IMR-90 (cell line): Measurements from ENCODE around the gene ANKHD1. TPM values are rescaled to one million over a fixed set of nuclear protein-coding genes. Genes with fewer than 3 reads are reported as not detected.
A peak's percentile ranks its signal among the peaks of the same experiment; 100 is the strongest.

Source experiments
- ATAC-seq: fragments of 200-7000 bp; cut with Tn5 transposase; 2 replicates; pipeline ENCODE4 v1.9.1; 2020; ENCODE audit warnings: low read depth, mild to moderate bottlenecking, moderate library complexity
- BruUV-seq: library from RNA; stranded (reverse); fragments of 400-500 nt; replicated peaks from 2 replicates; lab custom pipeline; 2021; lab: Mats Ljungman, UMichigan
- CTCF ChIA-PET: fragments of 300-600 bp; formaldehyde crosslinking; extraction: SDS; loops from one replicate; lab custom pipeline; 2021; ENCODE audit warnings: antibody characterized with exemption; lab: Yijun Ruan, JAX
- POLR2A ChIA-PET: fragments of 300-600 bp; sonication (Branson Sonifier 250); formaldehyde crosslinking; loops from one replicate; lab custom pipeline; 2022; ENCODE audit warnings: antibody characterized with exemption; ENCODE audit not compliant: unreplicated experiment; lab: Charles Lee
- DNase-seq: peaks from one replicate; pipeline ENCODE4 v3.0.0; 2013
- H2AFZ ChIP-seq: replicated peaks from 2 replicates; pipeline ENCODE3; 2013; ENCODE audit warnings: low read length, mild to moderate bottlenecking; ENCODE audit not compliant: poor library complexity
- H2AK5ac ChIP-seq: 2 replicates; pipeline ENCODE4 v1.6.1; 2013; ENCODE audit warnings: low read depth, low read length, inconsistent platforms
- H2AK9ac ChIP-seq: replicated peaks from 2 replicates; pipeline ENCODE3; 2013; ENCODE audit warnings: mild to moderate bottlenecking, low read depth, low read length, moderate library complexity; ENCODE audit not compliant: poor library complexity
- H2BK120ac ChIP-seq: 2 replicates; pipeline ENCODE4 v1.6.1; 2013; ENCODE audit warnings: low read depth, low read length, inconsistent platforms
- H2BK15ac ChIP-seq: 3 replicates; pipeline ENCODE4 v1.6.1; 2013; ENCODE audit warnings: low read depth, low read length, inconsistent platforms
- H2BK20ac ChIP-seq: 2 replicates; pipeline ENCODE4 v1.6.1; 2013; ENCODE audit warnings: low read depth, mild to moderate bottlenecking, inconsistent platforms, low read length, moderate library complexity
- H2BK5ac ChIP-seq: 2 replicates; pipeline ENCODE4 v1.6.1; 2013; ENCODE audit warnings: mild to moderate bottlenecking, low read depth, low read length, inconsistent platforms; ENCODE audit not compliant: poor library complexity, severe bottlenecking
- H3K14ac ChIP-seq: replicated peaks from 2 replicates; pipeline ENCODE4 v1.6.1; 2013; ENCODE audit warnings: low read depth, low read length, inconsistent platforms
- H3K18ac ChIP-seq: 2 replicates; pipeline ENCODE4 v1.6.1; 2013; ENCODE audit warnings: low read depth, low read length, control low read depth
- H3K23ac ChIP-seq: 2 replicates; pipeline ENCODE4 v1.6.1; 2013; ENCODE audit warnings: low read depth, low read length, inconsistent platforms
- H3K27ac ChIP-seq: 2 replicates; pipeline ENCODE4 v1.5.1; 2013; ENCODE audit warnings: mild to moderate bottlenecking, control low read depth, low read length; ENCODE audit not compliant: insufficient read depth
- H3K27me3 ChIP-seq: 2 replicates; pipeline ENCODE4 v1.6.1; 2013; ENCODE audit warnings: low read length; ENCODE audit not compliant: control insufficient read depth, insufficient read depth
- H3K36me3 ChIP-seq: 2 replicates; pipeline ENCODE4 v1.6.1; 2013; ENCODE audit warnings: low read length, mixed read lengths; ENCODE audit not compliant: control insufficient read depth, insufficient read depth
- H3K4ac ChIP-seq: 2 replicates; pipeline ENCODE4 v1.6.1; 2013; ENCODE audit warnings: low read depth, low read length, inconsistent platforms
- H3K4me1 ChIP-seq: 2 replicates; pipeline ENCODE4 v1.6.1; 2013; ENCODE audit warnings: low read length, mixed read lengths; ENCODE audit not compliant: control insufficient read depth, insufficient read depth
- H3K4me2 ChIP-seq: 2 replicates; pipeline ENCODE4 v1.6.1; 2013; ENCODE audit warnings: low read depth, mild to moderate bottlenecking, control low read depth, low read length, moderate library complexity
- H3K4me3 ChIP-seq: 2 replicates; pipeline ENCODE4 v1.5.1; 2013; ENCODE audit warnings: low read depth, mild to moderate bottlenecking, control low read depth, low read length, moderate library complexity; ENCODE audit not compliant: insufficient read depth
- H3K56ac ChIP-seq: 2 replicates; pipeline ENCODE4 v1.6.1; 2013; ENCODE audit warnings: low read length, inconsistent platforms; ENCODE audit not compliant: insufficient read depth; ENCODE audit errors: extremely low read depth
- H3K79me1 ChIP-seq, 2 experiments: 2 replicates each; pipeline ENCODE4 v1.6.1; 2013; ENCODE audit warnings: low read length in 2 of 2, inconsistent platforms in 1 of 2, low read depth in 1 of 2
- H3K9ac ChIP-seq: 2 replicates; pipeline ENCODE4 v1.6.1; 2013; ENCODE audit warnings: low read depth, low read length, control low read depth
- H3K9me1 ChIP-seq: 2 replicates; pipeline ENCODE4 v1.6.1; 2013; ENCODE audit warnings: low read length, inconsistent platforms; ENCODE audit not compliant: insufficient read depth
- H3K9me3 ChIP-seq: 2 replicates; pipeline ENCODE4 v1.6.1; 2013; ENCODE audit warnings: low read length; ENCODE audit not compliant: control insufficient read depth, insufficient read depth
- H4K20me1 ChIP-seq: 2 replicates; pipeline ENCODE4 v1.6.1; 2013; ENCODE audit warnings: low read length, inconsistent platforms; ENCODE audit not compliant: insufficient read depth
- H4K5ac ChIP-seq: 2 replicates; pipeline ENCODE4 v1.6.1; 2013; ENCODE audit warnings: mild to moderate bottlenecking, low read depth, low read length, control low read depth
- H4K8ac ChIP-seq, 2 experiments: 2 replicates each; pipeline ENCODE4 v1.6.1; 2013; ENCODE audit warnings: low read depth in 2 of 2, low read length in 2 of 2, control low read depth in 1 of 2, inconsistent platforms in 1 of 2
- H4K91ac ChIP-seq: 2 replicates; pipeline ENCODE4 v1.6.1; 2013; ENCODE audit warnings: low read depth, low read length, inconsistent platforms; ENCODE audit not compliant: insufficient read depth
- BHLHE40 ChIP-seq: fragments of 150-350 bp; IDR thresholded peaks from 2 replicates; pipeline ENCODE4 v1.6.1; 2016; ENCODE audit warnings: mild to moderate bottlenecking, low read depth, low read length
- MAZ ChIP-seq: IDR thresholded peaks from 2 replicates; pipeline ENCODE4 v1.6.1; 2012; ENCODE audit warnings: low read depth, mild to moderate bottlenecking, low read length, improper control_type of control experiment, moderate library complexity, borderline replicate concordance
- RCOR1 ChIP-seq: IDR thresholded peaks from 2 replicates; pipeline ENCODE4 v1.6.1; 2012; ENCODE audit warnings: mild to moderate bottlenecking, low read length, improper control_type of control experiment; ENCODE audit not compliant: insufficient replicate concordance
- RFX5 ChIP-seq: IDR thresholded peaks from 2 replicates; pipeline ENCODE4 v1.8.0; 2012; ENCODE audit warnings: low read depth, mild to moderate bottlenecking, low read length, moderate library complexity
- WGBS, 2 experiments: methylation state at CpG; one replicate each; pipeline versions ENCODE4 v1.1.5 to v1.1.7; 2013; ENCODE audit warnings: missing lambda C conversion rate in 2 of 2; ENCODE audit not compliant: insufficient read length in 1 of 2; ENCODE audit errors: extremely low coverage in 2 of 2; 5-methylcytosine and 5-hydroxymethylcytosine counted together
- dilution Hi-C: fragments of 300-500 bp; cut with HindIII; formaldehyde crosslinking; loops from one replicate; pipeline ENCODE4 v1.14.3; 2018; ENCODE audit warnings: low sequenced_read_pairs; ENCODE audit not compliant: unreplicated experiment
- in situ Hi-C: fragments of 300-500 bp; cut with MboI; formaldehyde crosslinking; loops from 3 replicates; pipeline ENCODE4 v1.14.3; 2019; ENCODE audit warnings: low sequenced_read_pairs, inconsistent platforms, mixed read lengths
- intact Hi-C: fragments of 100-400 bp; cut with micrococcal nuclease; formaldehyde crosslinking; loops from 2 replicates; pipeline ENCODE4 v1.10.0; 2022
- polyA plus RNA-seq, 3 experiments: library from polyadenylated mRNA; depleted of rRNA; stranded (reverse); fragments of >200 nt; gene quantifications; 2 replicates each; pipeline ENCODE4 v1.2.3, GENCODE V29; 2012; ENCODE audit warnings: low replicate concordance in 1 of 3
- total RNA-seq: library from RNA; depleted of rRNA; stranded (reverse); fragments of >200 nt; gene quantifications from 2 replicates; pipeline ENCODE4 v1.2.3, GENCODE V29; 2012

Gene ANKHD1
- total and polyA plus RNA-seq, 2 of the 4 experiments (the other 2 are of a cell fraction): 32.1 to 36.7 TPM

DNA sequence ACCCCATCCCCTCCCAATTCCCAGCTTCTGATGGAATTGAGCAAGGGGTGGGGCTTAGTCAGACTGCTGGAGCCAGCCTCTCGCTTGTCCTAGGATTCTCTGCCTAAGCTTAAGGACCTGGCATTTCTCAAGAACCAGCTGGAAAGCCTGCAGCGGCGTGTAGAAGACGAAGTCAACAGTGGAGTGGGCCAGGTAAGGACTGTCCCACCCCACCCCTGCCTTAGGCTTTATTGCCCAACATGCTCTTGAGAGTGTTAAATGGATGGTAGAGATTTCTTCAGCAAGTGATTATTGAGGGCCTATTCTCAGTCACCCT lies 164.1 kb downstream of the ANKHD1 start:
- Histone ChIP-seq H3K36me3 (peaks cover 31% of the 10 kb centered on the region), H3K4ac (peak overlapping the region; percentile 91; the same call in 1 of the 2 replicates), H3K4me3 (peak overlapping the region; percentile 82; the same call in 1 of the 2 replicates), H3K4me2 (peak overlapping the region; percentile 82), H4K8ac (no peak overlapping the region; a peak in 1 of 4 replicates), H3K14ac (no peak overlapping the region), H2AK9ac (peak overlapping the region; percentile 33), H4K5ac (no peak overlapping the region), H2BK20ac (no peak overlapping the region), H3K23ac (peak overlapping the region; percentile 86; the same call in 1 of the 2 replicates), H4K20me1 (no peaks in the 10 kb centered on the region), H3K56ac (no peak overlapping the region), H2BK15ac (no peak overlapping the region), H3K18ac (no peak overlapping the region), H2AK5ac (peak overlapping the region; percentile 79; the same call in 1 of the 2 replicates), H2BK5ac (no peak overlapping the region), H3K9ac (0 out of 2 replicates have a peak overlapping the region, but pooled peaks have one; percentile 89), H3K4me1 (peaks cover 8% of the 10 kb centered on the region), H3K27ac (no peak overlapping the region), H2AFZ (no peak overlapping the region), H3K79me1 (peaks cover 27 to 54% of the 10 kb centered on the region in 2 experiments), H3K27me3 (no peaks in the 10 kb centered on the region), H3K9me1 (peaks cover 17% of the 10 kb centered on the region), H3K9me3 (no peaks in the 10 kb centered on the region), H2BK120ac (no peak overlapping the region), H4K91ac (no peak overlapping the region)
- BruUV-seq: no TSS peak
- intact Hi-C loops (no loop called here), dilution Hi-C loops (no loop called here), in situ Hi-C loops (no loop called here)
- CTCF ChIA-PET: interaction anchor here (0.5 kb wide), 1 partner anchor 193 kb away, joined by 3 read pairs; no protein-coding TSS in a partner anchor
- TF ChIP-seq BHLHE40 (no peak), RCOR1 (no peak), MAZ (no peak), RFX5 (no peak)
- WGBS, 2 experiments: no CpG with 5 or more reads among the region's 4 CpGs
- ATAC-seq (no peak), DNase-seq (no peak)
- POLR2A ChIA-PET: interaction anchor here (1.3 kb wide), 1 partner anchor 8 kb away, joined by 3 read pairs; the partner anchor contains the start of gene SRA1
